Upper lobe of left lung (tissue), 4 donors: Measurements from ENCODE around the gene VMP1.

Source experiments
- CTCF ChIP-seq, 6 experiments: fragments of 450-650 bp in 4 of 6; fragments of 200-600 bp in 2 of 6; sonication (generic) in 2 of 6; IDR thresholded peaks; one replicate each; pipeline ENCODE4 v1.5.1; 2016 to 2019; ENCODE audit warnings: antibody characterized with exemption in 6 of 6
- EP300 ChIP-seq, 4 donors: sonication (generic); formaldehyde crosslinking; IDR thresholded peaks; one replicate each; pipeline ENCODE4 v1.5.1; 2017; ENCODE audit warnings: antibody characterized with exemption in 4 of 4, control low read depth in 2 of 4
- POLR2A ChIP-seq, 4 donors: fragments of 450-650 bp; IDR thresholded peaks; one replicate each; pipeline ENCODE4 v1.5.1; 2016 to 2017; ENCODE audit warnings: antibody characterized with exemption in 4 of 4, mild to moderate bottlenecking in 2 of 4
- POLR2AphosphoS5 ChIP-seq, 2 donors: sonication (generic); formaldehyde crosslinking; IDR thresholded peaks; one replicate each; pipeline ENCODE4 v1.5.1; 2017; ENCODE audit warnings: antibody characterized with exemption in 2 of 2

GRCh38 chr17:59766491-59766890 lies 59.0 kb downstream of the VMP1 start:
- no peak for TF ChIP-seq POLR2A (IDR thresholded peaks at IDR 0.05)
- no peak for TF ChIP-seq CTCF (IDR thresholded peaks at IDR 0.05)
- TF ChIP-seq EP300 (IDR thresholded peaks at IDR 0.05): no peak
- TF ChIP-seq POLR2AphosphoS5 (IDR thresholded peaks at IDR 0.05): no peak
